K562 (cell line): Measurements from ENCODE around the gene RBP3. TPM values are rescaled to one million over a fixed set of nuclear protein-coding genes. Genes with fewer than 3 reads are reported as not detected.

Experiments used
- CHD7 ChIP-seq: fragments of 200-600 bp; sonication (generic); IDR thresholded peaks from one replicate; pipeline ENCODE4 v1.6.1; 2012; ENCODE audit warnings: mild to moderate bottlenecking, low read depth, low read length, inconsistent platforms
- FOXJ3 ChIP-seq: sonication (generic); formaldehyde crosslinking; IDR thresholded peaks from 2 replicates; pipeline ENCODE4 v1.4.0; 2020; ENCODE audit warnings: mild to moderate bottlenecking, missing genetic modification reagents
- FOXP4 ChIP-seq: sonication (generic); formaldehyde crosslinking; IDR thresholded peaks from 2 replicates; pipeline ENCODE4 v1.8.0; 2022; ENCODE audit warnings: mild to moderate bottlenecking, missing genetic modification reagents, borderline replicate concordance
- KDM2B ChIP-seq: fragments of 250-450 bp; sonication (Bioruptor Pico); IDR thresholded peaks from 2 replicates; pipeline ENCODE4 v1.8.0; 2021; ENCODE audit warnings: mild to moderate bottlenecking, moderate library complexity
- MBD1 ChIP-seq: fragments of 250-450 bp; sonication (Bioruptor Pico); IDR thresholded peaks from 2 replicates; pipeline ENCODE4 v1.8.0; 2022; ENCODE audit warnings: inconsistent platforms
- MCM3 ChIP-seq: fragments of 450-650 bp; IDR thresholded peaks from 2 replicates; pipeline ENCODE4 v1.6.1; 2016
- SRSF9 ChIP-seq: fragments of 200-400 bp; formaldehyde crosslinking; IDR thresholded peaks from 2 replicates; pipeline ENCODE4 v1.6.1; 2017; ENCODE audit warnings: low read depth, low read length, borderline replicate concordance
- STAG1 ChIP-seq: sonication (generic); formaldehyde crosslinking; IDR thresholded peaks from 2 replicates; pipeline ENCODE4 v1.5.0; 2020; ENCODE audit warnings: missing genetic modification reagents, borderline replicate concordance
- ZC3H11A ChIP-seq: IDR thresholded peaks from 2 replicates; pipeline ENCODE4 v1.6.1; 2012; ENCODE audit warnings: low read depth, low read length, improper control_type of control experiment
- ZNF311 ChIP-seq: fragments of 250-450 bp; sonication (Bioruptor Pico); IDR thresholded peaks from 2 replicates; pipeline ENCODE4 v1.4.0; 2020; ENCODE audit warnings: mild to moderate bottlenecking, moderate library complexity
- polyA plus RNA-seq, 8 experiments: library from polyadenylated mRNA; depleted of rRNA in 4 of 8; stranded (reverse) in 5 of 8; unstranded in 3 of 8; fragments of >200 nt; fragmentation: Nextera tagmentation in 2 of 8; fragmentation: Illumina TruSeq in 1 of 8; extraction: Ambion mirVana in 2 of 8; extraction: Trizol in 1 of 8; gene quantifications; 2 replicates each; pipeline versions ENCODE4 v1.2.1 to v1.2.3, GENCODE V29; 2011 to 2014; ENCODE audit warnings: inconsistent platforms in 1 of 8, missing spikeins in 1 of 8
- total RNA-seq, 7 experiments: library from RNA; depleted of rRNA in 6 of 7; stranded (reverse); fragments of >200 nt in 6 of 7; fragmentation: Illumina TruSeq in 2 of 7; extraction: Trizol in 2 of 7; gene quantifications; 2 replicates each; pipeline versions ENCODE4 v1.2.1 to v1.2.3, GENCODE V29; 2011 to 2021; ENCODE audit warnings: low replicate concordance in 1 of 7
- TF ChIP-seq, protein P1 (sequence below): IDR thresholded peaks from 2 replicates; pipeline ENCODE4 v1.6.1; 2011; ENCODE audit not compliant: insufficient read length; ENCODE audit errors: extremely low read depth

RBP3 gene
- total and polyA plus RNA-seq, 9 of the 15 experiments (the other 6 are each of a cell fraction or from before 2014, with no cell fraction given): not detected

- TF ChIP-seq, protein P1, sequence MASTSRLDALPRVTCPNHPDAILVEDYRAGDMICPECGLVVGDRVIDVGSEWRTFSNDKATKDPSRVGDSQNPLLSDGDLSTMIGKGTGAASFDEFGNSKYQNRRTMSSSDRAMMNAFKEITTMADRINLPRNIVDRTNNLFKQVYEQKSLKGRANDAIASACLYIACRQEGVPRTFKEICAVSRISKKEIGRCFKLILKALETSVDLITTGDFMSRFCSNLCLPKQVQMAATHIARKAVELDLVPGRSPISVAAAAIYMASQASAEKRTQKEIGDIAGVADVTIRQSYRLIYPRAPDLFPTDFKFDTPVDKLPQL: no peak
- TF ChIP-seq FOXJ3 (CRISPR knock-in tag) (no peak), KDM2B (CRISPR knock-in tag) (no peak), MCM3 (no peak), MBD1 (no peak), ZNF311 (CRISPR knock-in tag) (no peak), STAG1 (no peak), FOXP4 (no peak), CHD7 (no peak), SRSF9 (no peak), ZC3H11A (no peak)
Measured at GRCh38 chr10:47322300-47323061, 25.7 kb upstream of the RBP3 start, which contains the start of gene GDF2 (continued).
